A549 treated with CORT108297 at 1 μM for 4 hours (cell line): Measurements from ENCODE around the gene TLCD5. TPM values are rescaled to one million over a fixed set of nuclear protein-coding genes. Genes with fewer than 3 reads are reported as not detected.

Experiments
- total RNA-seq: library from RNA; stranded (reverse); fragments of 200-300 nt; extraction: Qiagen RNA extraction; gene quantifications from 5 replicates; pipeline ENCODE4 v1.2.3, GENCODE V29; 2022

The TLCD5 gene
- 5.1 to 8.7 TPM (median 7.2 TPM) in 5 replicates for total RNA-seq

DNA sequence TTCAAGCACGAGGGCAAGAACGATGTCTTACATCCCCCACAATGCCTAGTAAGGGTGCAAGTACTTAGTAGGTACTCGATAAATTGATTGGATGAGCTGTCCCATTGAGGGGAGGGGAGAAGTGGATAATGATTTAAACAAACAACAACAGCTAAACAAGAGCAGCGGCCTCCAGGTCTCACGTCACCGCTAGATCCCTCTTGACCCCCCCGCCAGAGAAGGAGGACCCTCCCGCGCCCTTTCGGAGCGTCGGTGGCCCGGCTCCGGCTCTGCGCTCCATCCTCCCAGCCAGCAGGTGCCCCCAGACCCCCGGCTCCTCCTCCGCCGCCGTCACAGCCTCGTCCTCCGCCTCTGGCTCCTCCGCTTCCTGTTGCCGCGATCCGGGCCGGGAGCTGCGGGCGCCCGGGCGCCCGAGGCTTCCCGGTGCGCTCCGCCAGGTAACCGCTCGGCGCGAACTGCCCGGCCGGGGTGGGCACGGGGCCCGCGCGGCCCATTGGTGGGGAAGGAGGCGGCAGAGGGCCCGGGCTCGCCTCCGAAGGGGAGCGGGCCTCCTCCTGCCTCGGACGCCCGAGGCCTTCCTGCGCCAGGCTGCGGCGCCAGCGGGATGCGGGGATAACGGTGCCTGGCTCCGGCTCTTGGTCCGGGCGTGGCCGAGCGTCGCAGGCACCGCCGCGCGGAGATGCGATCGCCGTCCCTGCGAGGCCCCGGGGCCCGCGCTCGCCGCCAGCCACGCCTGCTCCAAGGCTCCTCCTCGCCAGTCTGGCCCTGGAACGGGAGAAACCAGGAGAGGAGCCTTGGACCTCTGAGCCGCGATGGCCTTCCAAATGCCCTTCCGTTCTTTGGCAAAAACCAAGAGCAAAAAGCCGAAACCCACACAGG, at the start of gene TLCD5:
Gene TLCD5, plus strand, starts transcription at position 368 of the 879 bp plus-strand sequence. CDS start 2,143 bp downstream, outside the sequence.

DNA sequence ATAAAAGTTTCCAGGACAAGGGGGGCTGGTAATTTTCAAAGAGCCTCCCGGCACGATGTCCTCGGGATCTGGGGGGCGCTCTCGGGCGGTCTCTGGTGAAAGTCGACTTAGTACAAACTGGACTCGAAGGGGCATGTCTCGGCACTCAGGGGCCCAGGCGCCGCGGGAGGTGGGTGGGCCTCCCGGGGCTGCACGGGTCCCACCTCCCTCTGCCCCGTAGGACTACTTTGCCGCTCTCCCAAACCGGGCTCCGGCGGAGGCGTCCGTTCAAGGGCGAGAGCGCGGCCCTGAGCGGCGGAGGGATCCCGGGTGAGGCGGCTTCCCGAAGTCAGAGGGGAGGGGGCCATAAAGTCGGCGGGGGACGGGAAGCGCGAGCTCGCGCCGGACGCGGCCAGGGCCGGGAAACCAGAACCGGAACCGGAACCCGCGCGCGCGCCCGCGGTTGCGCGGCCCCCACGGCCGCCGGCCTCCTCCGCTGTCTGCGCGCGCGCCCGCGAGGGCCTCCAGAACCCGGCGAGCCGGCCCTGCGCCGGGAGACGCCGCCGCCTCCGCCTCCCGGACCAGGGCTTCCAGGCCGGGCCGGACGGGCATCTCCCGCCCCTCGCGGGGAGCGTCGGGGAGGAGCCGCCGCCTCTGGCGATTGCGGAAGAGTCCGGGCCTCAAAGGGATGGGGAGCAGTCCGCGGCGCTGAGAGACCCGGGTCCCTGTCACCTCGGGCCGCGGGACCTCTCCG, 11.0 kb downstream of the TLCD5 start, which contains the start of gene ARHGEF12:
Gene ARHGEF12, plus strand, starts transcription at position 506 of the 733 bp plus-strand sequence. CDS start 831 bp downstream, outside the sequence.

Other genes with a start within 250 kb of the TLCD5 start
- 9.5 to 11.1 TPM (median 10.7 TPM) in 5 replicates for gene TRIM29, start 187.2 kb upstream of the TLCD5 start, total RNA-seq
- 7.2 to 13.3 TPM (median 12.0 TPM) in 5 replicates for gene OAF, start 114.3 kb upstream of the TLCD5 start, total RNA-seq
- not detected in 5 replicates for gene POU2F3, start 85.2 kb upstream of the TLCD5 start, total RNA-seq
- 11.5 to 17.1 TPM (median 15.4 TPM) in 5 replicates for gene ARHGEF12, start 11.1 kb downstream of the TLCD5 start, total RNA-seq
- 0.02 to 0.03 TPM in 2 of 5 replicates, not detected in the others for gene GRIK4, start 186.4 kb downstream of the TLCD5 start, total RNA-seq